Skeletal muscle cell (primary cell): Measurements from ENCODE around the gene SLC22A6.
"Not testable (repeated sequence)": the region's sequence is repeated elsewhere in the genome, so short reads cannot be mapped to it uniquely, and the experiment has no call there.

Source experiments
- DNase-seq: peaks from one replicate; pipeline ENCODE4 v3.0.0-alpha.2; 2010; ENCODE audit warnings: low read depth
- H3K4me3 ChIP-seq: 2 replicates; pipeline ENCODE4 v1.5.1; 2011; ENCODE audit warnings: low read depth, mild to moderate bottlenecking, control low read depth, low read length, moderate library complexity

The SLC22A6 gene

DNA sequence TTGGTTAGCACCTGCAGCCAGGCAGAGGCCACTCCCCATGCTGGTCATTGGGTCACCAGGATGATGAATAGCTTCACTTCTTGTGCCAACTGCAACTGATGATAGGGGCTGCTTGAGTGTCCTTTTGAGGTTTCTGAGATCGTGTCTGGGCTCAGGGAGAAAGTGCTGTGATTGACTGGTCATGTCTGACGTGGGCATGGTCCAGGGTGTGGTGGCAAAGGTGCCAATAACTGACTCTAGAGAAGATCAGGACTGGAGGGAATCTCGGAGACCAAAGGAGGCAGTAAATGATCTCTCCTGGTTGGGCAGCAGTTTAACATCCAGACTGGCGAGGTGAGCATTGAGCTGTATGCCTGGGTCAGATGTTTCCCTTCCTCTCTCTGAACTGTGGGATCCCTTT lies 10.0 kb upstream of the SLC22A6 start:
- no peak overlapping the region for H3K4me3 ChIP-seq
- DNase-seq, result no peak

DNA sequence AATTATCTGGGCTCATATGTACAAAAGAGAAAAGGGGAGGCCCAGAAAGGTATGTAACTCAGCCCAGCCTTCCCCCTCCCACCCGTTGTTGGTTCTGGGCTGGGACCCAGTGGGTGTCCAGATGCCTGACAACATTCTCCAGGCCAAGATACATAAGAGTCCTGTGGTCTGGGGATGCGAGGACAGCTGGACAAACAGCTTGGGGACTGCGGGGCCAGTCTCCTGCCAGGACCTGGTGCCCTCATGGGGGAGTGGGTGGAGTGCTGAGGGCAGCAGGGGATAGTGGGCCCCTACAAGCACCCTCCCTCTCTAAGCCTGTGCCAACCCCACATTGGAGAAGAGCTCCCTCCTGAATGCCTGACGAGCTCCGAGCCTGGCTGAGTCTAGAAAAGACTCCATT lies 3.5 kb upstream of the SLC22A6 start:
- no peak for DNase-seq
- no peak overlapping the region for H3K4me3 ChIP-seq

DNA sequence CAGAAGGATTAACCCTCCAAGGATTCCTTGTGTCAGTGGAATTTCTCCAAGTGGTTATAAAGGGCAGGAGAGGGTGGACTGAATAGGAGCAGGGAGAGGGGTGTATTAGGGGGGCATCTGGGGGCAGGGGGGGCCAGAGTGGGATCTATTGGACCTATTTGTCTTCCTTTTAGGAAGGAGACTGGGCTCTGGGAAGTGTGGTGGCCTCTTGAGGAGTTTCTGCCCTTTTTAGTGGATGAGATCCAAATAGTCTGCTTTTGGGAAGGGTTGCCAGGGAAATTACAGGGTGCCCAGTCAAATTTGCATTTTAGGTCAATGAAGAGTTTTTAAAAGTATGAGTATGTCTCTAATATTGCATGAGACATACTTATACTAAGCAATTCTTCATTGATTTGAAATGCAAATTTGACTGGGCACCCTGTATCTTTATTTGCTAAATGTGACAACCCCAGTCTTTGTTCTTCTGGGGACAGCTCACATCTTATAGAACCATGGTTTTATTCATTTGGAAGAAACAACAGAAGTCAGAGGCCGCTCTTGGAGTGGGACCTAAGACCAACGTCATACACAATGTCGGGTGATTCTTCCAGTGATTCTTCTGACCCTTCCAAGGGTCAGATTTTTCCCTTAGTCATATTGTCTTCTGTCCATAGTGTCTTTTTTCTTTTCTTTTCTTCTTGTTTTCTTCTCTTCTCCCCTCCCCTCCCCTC lies 429 bp upstream of the SLC22A6 start:
- no peak overlapping the region for H3K4me3 ChIP-seq
- no peak for DNase-seq

DNA sequence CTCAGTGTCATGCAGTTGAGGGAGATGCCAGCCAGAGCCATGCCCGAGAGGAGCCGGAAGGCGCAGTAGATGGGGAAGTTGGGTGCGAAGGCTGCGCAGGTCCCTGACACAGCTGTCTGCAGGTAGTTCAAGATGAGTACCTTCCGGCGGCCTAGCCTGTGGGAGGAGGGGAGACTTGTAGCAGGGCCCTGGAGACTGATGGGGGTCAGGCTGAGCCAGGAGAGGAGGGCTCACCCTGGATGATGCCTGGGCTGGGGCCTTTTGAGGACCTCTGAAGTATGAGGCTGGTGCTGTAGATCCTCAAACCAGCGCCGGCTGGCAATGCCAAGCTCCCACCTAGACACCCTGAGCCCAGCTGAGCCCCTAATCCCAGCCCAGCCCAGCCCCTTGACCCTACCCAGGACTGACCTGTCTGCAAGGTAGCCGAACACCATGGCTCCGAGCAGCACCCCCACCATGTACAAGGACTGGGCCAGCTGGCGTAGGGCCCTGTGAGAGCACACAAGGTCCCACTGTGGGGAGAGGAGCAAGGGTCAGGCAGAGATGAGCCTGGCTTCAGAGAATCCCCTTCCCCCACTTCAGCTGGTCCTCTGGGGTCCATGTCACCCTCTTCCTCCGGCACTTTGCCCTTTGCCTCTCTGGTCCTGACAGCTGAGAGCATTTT lies 1.1 kb downstream of the SLC22A6 start:
- H3K4me3 ChIP-seq, result no peak overlapping the region
- no peak for DNase-seq

DNA sequence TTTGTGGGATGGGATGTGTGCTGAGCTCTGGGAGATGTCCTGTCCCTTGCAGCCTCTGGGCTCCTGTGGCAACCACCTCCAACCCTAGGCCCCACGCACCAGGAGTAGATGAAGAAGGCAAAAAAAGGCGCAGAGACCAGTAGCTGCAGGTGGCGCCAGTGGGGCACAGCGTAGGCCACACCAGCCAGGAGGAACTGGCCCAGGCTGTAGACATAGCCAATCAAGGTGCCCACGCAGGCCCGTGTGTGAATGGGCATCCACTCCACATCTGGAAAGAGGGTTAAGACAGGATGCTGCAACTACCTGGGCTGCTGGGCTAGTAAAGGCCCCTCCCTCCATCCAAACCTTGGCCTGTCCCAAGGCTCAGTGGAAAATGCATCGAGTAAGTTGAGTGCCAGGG lies 3.0 kb downstream of the SLC22A6 start:
- H3K4me3 ChIP-seq, result no peak overlapping the region
- DNase-seq, result no peak

DNA sequence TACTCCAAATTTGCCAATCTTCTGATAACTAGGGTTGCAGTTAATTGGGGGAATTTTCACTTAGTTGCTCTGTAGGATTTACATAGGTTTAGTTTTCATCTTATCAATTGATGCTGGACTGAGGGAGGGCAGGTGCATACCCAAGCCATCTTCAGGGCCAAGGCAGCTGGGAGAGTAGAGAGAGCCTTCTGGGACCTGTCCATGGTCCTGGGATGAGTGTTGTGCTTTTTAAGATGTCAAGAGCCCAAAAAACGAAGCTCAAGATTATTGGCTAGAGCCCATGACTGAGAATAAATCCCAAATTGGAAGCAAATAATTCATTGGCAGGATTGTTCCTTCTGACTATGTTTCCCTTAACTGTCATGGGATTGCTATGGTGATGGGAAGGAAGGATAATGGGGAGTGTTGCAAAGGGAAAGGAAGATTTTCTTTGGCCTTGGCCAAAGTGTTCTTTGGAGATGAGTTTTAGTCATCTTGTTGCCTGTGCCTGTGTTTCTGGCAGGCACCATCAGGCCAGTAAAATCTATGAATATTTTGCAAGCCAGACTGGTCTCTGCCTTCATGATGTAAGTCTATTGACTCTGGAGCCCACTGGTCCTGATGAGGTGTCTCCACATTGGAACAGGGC lies 4.5 kb downstream of the SLC22A6 start:
- H3K4me3 ChIP-seq, result no peak overlapping the region
- no peak for DNase-seq

DNA sequence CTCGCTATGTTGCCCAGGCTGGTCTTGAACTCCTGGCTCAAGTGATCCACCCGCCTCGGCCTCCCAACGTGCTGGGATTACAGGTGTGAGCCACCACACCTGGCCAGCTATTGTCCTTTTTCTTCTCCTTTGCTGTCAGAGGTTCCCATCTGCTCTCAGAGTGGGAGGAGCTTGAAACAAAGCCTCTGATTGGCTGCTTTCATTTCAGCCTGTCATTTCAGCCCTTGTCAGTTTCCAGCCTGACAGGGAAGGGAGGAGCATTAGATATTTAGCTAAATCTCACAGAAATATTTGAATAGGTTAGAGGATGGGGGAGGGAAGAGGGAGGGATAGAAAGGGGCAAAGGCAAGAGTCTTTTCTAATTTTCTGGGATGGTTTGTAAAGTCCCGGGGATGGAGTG lies 8.7 kb downstream of the SLC22A6 start:
- no peak for DNase-seq
- H3K4me3 ChIP-seq, result no peak overlapping the region

DNA sequence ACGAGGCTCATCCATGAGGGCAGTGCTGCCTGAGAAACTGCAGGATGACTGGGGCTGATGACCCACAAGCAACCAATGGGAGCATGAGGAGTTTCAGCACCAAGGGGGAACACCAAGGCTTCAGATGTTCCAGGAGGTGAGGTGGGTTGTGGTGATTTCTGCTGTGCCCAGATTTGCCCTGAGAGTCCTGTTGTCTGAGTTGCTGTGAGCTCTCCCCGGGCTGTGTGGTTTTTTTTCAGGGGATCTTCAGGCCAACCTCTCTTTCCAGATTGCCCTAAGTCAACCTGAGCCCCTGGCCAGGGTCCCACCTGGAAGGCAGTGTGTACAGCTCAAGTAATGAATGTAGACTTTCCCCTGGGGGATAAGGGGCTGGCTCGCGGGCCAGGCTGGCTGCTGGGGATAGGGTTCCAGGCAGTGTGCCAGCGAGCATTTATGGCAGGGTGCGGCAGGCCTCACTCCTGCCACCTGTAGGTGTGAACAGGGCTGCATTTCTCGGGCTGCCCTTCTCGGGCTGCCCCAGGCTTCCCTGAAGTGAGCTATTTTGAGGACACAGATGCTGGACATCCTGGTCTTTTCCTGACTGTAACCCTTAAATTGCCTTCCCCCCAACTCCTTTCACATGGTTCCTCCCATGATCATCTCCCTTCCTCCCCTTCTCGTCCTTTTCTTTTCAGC lies 9.8 kb downstream of the SLC22A6 start:
- no peak for DNase-seq

DNA sequence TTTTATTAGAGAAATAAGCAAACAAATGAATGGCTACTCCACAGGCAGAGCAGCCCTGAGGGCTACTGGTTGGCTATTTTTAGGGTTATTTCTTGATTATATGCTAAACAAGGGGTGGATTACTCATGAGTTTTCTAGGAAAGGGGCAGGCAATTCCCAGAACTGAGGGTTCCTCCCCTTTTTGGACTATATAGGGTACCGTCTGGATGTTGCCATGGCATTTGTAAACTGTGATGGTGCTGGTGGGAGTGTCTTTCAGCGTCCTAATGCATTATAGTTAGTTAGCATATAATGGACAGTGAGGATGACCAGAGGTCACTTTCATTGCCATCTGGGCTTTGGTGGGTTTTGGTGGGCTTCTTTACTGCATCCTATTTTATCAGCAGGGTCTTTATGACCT lies 19.2 kb downstream of the SLC22A6 start:
- H3K4me3 ChIP-seq, result no peak overlapping the region
- DNase-seq, result no peak

More for the DNA sequence above, 9.8 kb downstream of the SLC22A6 start:
- H3K4me3 ChIP-seq, result no peak overlapping the region

DNA sequence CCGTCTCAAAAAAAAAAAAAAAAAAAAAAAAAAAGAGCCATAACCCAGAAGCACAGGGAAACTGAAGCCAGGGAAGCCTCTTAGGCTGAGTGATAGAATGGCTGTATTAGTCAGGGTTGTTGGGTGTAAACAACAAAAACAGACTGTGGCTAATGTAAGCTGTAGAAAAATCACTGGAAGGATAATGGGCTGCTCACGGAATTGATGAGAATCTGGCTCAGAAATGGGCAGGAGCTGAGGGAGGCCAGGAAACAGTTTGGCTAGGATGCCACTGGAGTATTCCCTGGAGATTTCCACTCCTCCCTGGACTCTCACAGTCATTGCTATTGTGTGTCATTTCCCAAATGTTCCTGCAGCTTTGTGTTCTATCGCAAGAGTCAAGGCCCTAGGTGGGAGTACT lies 22.4 kb downstream of the SLC22A6 start:
- no peak overlapping the region for H3K4me3 ChIP-seq
- no peak for DNase-seq

DNA sequence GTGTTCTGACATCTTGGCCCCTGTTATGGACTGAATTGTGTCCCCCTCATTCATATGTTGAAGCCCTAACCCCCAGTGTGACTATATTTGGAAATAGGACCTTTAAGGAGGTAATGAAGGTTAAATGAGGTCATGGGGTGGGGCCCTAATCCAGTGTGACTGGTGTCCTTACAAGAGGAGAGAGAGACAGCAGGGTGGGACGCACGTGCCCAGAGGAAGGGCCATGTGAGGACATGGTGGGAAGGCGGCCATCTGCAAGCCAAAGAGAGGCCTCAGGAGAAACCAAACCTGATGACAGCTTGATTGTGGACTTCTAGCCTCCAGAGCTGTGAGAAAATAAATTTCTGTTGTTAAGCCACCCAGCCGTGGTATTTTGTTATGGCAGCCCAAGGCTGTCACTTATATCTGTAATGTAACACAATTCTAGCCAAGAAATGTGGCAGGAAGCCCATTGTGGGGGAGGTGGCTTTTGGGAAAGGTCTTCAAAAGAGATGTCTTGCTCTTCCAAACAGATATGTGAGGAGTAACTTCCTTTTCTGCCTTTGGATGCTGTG lies 23.7 kb downstream of the SLC22A6 start:
- DNase-seq, result no peak
- H3K4me3 ChIP-seq, result no peak overlapping the region

DNA sequence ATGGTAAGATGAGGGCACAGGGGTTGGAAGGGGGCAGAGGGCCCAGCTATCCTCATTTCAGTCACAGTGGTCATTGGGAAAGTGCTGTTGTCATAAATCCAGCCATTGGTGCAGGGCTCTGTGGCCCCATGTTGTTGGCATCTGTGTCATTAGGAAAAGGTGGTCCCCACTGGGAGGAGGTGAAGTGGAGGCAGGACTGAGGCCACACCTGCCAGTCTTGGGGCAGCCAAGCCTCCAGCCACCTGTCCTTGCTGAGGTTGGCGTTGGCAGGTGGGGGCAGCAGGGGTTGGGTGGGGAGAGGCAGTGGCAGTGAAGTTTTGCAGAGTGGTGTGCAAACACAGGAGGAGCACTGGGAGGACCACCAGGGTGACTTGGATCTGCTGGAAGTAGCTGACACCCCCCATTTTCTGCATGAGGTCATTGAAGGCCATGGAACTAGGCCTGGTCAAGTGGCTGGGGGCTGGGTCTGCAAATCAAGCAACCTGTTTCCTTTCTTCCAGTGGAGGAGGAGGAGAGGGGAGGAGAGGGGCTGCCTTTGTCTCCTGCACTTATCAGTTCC lies 25.3 kb downstream of the SLC22A6 start:
- DNase-seq, result no peak

DNA sequence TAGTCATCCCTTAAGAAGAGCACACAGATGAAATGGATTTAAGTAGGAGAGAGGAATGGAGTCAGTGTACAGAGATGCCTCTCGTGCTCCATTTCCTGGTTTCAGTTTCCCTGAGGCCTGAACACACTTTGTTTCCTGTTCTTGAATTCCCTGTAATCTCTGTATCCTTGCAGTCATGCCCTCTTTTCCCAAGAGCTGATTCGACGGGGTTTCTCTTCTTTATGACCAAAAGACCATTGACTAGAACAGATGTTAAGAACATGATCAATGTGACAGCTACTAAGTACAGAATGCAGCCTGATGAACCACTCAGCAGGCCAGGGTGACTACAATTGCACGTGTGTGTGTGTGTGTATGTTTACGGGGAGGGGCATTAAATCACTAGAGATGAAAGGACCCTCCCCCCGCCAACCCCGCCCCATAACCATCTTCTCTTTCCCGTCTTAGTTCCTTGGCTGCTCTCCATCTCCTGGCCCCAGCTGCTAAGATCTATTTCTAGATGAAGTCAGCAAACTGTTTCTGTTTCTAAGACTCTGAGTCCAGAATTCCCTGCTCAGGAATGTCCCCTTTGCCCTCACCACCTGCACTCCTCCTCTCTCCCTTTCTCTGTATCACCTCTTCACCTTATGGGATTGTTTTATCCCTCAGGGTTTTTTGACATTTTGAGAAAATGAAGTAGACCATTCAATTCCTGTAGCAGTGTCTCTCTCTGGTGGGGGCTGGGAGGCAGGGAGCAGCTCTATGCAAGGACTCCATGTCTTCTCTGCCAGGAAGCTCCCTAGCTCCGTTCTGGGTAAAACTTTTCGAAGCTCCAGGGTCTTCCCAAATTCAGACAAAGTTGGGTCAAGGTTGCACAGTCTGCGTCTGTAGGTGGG lies 26.0 kb downstream of the SLC22A6 start:
- peak; percentile 7 for DNase-seq
- H3K4me3 ChIP-seq, result no peak overlapping the region

More for the DNA sequence above, 25.3 kb downstream of the SLC22A6 start:
- no peak overlapping the region for H3K4me3 ChIP-seq

DNA sequence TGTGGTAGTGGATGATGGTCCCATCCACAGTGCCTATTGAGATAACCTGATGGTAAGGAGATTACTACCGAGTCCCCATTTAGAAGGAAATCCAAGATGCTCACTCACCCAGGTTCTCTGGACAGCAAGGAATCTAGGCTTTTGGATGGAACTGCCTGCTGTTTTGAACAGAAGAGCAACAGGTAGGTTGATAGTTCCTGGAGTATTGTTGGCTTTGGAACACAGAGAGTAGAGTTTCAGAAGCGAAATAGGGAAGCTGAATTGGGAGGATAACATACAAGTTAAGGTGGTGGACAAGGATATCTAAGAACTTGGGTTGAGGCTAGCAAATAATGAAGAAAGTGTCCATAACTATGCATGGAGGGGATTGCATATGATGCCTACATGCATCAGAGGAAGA lies 27.6 kb downstream of the SLC22A6 start:
- no peak for DNase-seq
- no peak overlapping the region for H3K4me3 ChIP-seq

DNA sequence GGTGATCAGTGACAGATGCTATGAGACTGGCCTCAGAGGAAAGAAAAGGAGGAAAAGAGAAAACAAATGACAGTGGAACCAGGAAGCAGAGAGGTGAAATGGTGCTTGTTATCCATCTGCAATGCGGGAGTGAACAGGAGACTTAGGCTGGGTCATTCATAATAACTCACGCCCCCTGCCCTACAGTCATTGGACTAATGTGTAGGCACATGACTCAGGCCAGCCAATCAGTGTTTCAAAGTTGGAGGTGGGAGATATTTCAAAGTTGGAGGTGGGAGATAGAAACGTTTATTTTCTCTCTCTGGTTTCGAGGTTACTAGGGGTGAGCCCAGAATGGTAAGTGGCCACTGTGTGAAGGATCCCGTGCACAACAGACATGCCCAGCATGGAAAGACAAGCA lies 30.3 kb downstream of the SLC22A6 start:
- no peak for DNase-seq
- no peak overlapping the region for H3K4me3 ChIP-seq

DNA sequence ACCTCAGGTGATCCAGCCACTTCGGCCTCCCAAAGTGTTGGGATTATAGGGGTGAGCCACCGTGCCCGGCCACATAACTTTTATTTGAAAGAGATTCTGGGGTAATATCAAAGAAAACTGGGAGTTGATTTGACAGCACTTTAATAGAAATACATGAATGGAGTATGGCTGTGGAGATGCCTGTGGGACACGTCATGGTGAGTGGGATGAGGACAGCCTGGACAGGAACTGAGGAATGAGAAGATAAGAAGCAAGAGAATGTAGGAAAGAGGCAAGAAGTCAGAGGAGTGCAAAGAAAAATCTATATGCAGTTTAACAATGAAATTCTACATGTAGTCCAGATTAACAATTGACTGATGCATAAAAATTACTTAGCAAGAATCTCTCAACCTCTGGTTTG lies 31.0 kb downstream of the SLC22A6 start:
- DNase-seq, result no peak
- no peak overlapping the region for H3K4me3 ChIP-seq

DNA sequence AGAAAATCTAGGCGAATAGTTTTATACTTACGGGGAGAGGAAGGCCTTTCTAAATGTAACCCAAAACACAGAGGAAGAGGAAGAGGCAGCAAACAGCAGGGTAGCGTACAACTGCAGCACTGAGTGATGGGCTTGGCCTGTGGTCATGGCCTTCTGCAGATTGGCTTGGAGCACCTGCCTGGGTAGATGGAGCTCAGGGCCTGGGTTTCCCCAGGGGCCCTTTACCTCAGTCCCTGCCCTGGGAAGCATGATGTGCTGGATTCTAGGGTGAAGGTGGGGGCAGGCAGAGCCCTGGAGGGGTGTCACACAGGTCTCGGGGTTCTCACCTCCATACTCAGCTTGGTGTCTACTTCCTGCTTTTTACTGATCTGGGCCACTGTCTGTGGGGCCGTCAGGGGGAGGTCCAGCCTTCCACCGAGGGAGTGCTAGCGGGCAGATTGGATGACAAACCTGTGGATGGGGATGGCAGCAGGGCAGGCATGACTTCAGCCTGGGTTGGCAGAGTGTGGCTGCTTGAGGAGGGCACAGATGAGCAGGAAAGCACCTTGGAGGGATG lies 35.9 kb downstream of the SLC22A6 start:
- no peak overlapping the region for H3K4me3 ChIP-seq
- DNase-seq, result no peak

DNA sequence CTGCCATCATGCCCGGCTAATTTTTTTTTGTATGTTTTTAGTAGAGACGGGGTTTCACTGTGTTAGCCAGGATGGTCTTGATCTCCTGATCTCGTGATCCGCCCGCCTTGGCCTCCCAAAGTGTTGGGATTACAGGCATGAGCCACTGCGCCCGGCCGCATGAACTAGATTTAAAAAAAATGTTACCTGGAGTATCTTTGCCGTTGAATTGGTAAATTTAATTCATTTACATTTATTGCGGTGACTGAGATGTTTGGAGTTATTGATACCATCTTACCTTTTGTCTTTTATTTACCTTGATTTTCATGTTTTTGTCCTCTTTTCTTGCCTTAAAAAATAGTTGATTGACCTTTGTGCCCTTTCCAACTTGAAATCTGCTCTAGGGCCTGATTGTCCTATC lies 39.2 kb downstream of the SLC22A6 start:
- H3K4me3 ChIP-seq, DNase-seq: not testable (repeated sequence)

DNA sequence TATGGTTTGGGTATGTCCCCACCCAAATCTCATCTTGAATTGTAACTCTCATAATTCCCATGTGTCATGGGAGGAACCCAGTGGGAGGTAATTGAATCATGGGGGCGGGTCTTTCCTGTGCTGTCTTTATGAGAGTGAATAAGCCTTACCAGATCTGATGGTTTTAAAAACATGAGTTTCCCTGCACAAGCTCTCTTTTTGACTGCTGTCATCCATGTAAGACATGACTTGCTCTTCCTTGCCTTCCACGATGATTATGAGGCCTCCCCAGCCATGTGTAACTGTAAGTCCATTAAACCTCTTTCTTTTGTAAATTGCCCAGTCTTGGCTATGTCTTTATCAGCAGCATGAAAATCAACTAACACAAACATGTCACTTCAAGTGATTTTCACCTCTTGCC lies 47.2 kb downstream of the SLC22A6 start:
- DNase-seq, H3K4me3 ChIP-seq: not testable (repeated sequence)
